Esophagus muscularis mucosa (tissue), 3 donors: ENCODE results near the gene BEST4.

ENCODE experiments used
- POLR2A ChIP-seq: fragments of 450-650 bp; IDR thresholded peaks from one replicate; pipeline ENCODE4 v1.6.1; 2017; ENCODE audit warnings: antibody characterized with exemption, moderate library complexity, mild to moderate bottlenecking, low read depth
- POLR2AphosphoS5 ChIP-seq, 2 donors: sonication (generic); formaldehyde crosslinking; IDR thresholded peaks; one replicate each; pipeline ENCODE4 v1.6.1; 2017; ENCODE audit warnings: antibody characterized with exemption in 2 of 2
- TF ChIP-seq, protein P1 (sequence below), 3 experiments: fragments of 200-600 bp in 2 of 3; fragments of 450-650 bp in 1 of 3; sonication (generic) in 2 of 3; IDR thresholded peaks; one replicate each; pipeline ENCODE4 v1.5.1; 2017 to 2019; ENCODE audit warnings: antibody characterized with exemption in 3 of 3, mild to moderate bottlenecking in 2 of 3, moderate library complexity in 1 of 3

DNA sequence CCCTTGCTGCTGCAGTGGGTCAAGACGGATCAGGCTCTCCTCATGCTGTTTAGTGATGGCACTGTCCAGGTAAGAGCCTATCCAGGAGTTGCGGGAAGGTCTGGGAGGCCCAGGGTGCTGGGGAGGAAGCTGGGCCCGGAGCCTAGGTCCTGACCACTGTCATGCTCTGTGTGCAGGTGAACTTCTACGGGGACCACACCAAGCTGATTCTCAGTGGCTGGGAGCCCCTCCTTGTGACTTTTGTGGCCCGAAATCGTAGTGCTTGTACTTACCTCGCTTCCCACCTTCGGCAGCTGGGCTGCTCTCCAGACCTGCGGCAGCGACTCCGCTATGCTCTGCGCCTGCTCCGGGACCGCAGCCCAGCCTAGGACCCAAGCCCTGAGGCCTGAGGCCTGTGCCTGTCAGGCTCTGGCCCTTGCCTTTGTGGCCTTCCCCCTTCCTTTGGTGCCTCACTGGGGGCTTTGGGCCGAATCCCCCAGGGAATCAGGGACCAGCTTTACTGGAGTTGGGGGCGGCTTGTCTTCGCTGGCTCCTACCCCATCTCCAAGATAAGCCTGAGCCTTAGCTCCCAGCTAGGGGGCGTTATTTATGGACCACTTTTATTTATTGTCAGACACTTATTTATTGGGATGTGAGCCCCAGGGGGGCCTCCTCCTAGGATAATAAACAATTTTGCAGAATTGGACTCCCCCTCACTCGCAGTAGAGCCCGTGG is 17.5 kb upstream of the BEST4 start:
- TF ChIP-seq, protein P1, sequence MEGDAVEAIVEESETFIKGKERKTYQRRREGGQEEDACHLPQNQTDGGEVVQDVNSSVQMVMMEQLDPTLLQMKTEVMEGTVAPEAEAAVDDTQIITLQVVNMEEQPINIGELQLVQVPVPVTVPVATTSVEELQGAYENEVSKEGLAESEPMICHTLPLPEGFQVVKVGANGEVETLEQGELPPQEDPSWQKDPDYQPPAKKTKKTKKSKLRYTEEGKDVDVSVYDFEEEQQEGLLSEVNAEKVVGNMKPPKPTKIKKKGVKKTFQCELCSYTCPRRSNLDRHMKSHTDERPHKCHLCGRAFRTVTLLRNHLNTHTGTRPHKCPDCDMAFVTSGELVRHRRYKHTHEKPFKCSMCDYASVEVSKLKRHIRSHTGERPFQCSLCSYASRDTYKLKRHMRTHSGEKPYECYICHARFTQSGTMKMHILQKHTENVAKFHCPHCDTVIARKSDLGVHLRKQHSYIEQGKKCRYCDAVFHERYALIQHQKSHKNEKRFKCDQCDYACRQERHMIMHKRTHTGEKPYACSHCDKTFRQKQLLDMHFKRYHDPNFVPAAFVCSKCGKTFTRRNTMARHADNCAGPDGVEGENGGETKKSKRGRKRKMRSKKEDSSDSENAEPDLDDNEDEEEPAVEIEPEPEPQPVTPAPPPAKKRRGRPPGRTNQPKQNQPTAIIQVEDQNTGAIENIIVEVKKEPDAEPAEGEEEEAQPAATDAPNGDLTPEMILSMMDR (IDR thresholded peaks at IDR 0.05) = no peak
- no peak for TF ChIP-seq POLR2A
- no peak for TF ChIP-seq POLR2AphosphoS5 (IDR thresholded peaks at IDR 0.05)
